Prostate gland (tissue), 2 donors: ENCODE results near the gene MAB21L2. TPM values are rescaled to one million over a fixed set of nuclear protein-coding genes. Genes with fewer than 3 reads are reported as not detected.

Experiments used
- DNase-seq: peaks from one replicate; pipeline ENCODE4 v3.0.0-alpha.2; 2019; ENCODE audit warnings: low spot score
- H3K27ac ChIP-seq, 2 donors: fragments of 200-600 bp; sonication (generic); 2 replicates each; pipeline ENCODE4 v1.5.1; 2017 to 2019
- H3K27me3 ChIP-seq: fragments of 200-600 bp; sonication (generic); replicated peaks from 2 replicates; pipeline ENCODE4 v1.5.1; 2019; ENCODE audit not compliant: insufficient read depth
- H3K36me3 ChIP-seq, 2 donors: fragments of 200-600 bp; sonication (generic); 1 replicate in 1 of 2; 2 replicates in 1 of 2; pipeline versions ENCODE4 v1.5.1 to v1.8.1; 2017 to 2019
- H3K4me1 ChIP-seq: fragments of 200-600 bp; sonication (generic); replicated peaks from 2 replicates; pipeline ENCODE4 v1.5.1; 2019
- H3K4me3 ChIP-seq, 2 donors: fragments of 200-600 bp; sonication (generic); 2 replicates each; pipeline ENCODE4 v1.5.1; 2017 to 2019
- H3K9me3 ChIP-seq: fragments of 200-600 bp; sonication (generic); 2 replicates; pipeline ENCODE4 v1.5.1; 2017
- POLR2A ChIP-seq: fragments of 450-650 bp; IDR thresholded peaks from one replicate; pipeline ENCODE4 v1.6.1; 2016; ENCODE audit warnings: antibody characterized with exemption, mild to moderate bottlenecking
- POLR2AphosphoS5 ChIP-seq: sonication (generic); formaldehyde crosslinking; IDR thresholded peaks from one replicate; pipeline ENCODE4 v1.6.1; 2017; ENCODE audit warnings: antibody characterized with exemption
- WGBS: methylation state at CpG from one replicate; pipeline ENCODE4 v1.1.5; 2018; 5-methylcytosine and 5-hydroxymethylcytosine counted together
- intact Hi-C: fragments of 100-400 bp; cut with DNase I; formaldehyde crosslinking; loops from one replicate; pipeline ENCODE4 v1.14.2; 2022
- total RNA-seq, 2 donors: library from RNA; depleted of rRNA; stranded (reverse); fragments of >200 nt; gene quantifications; one replicate each; pipeline ENCODE4 v1.1.0, GENCODE V29; 2016
- TF ChIP-seq, protein P1 (sequence below), 4 experiments: fragments of 200-600 bp in 2 of 4; fragments of 450-650 bp in 2 of 4; sonication (generic) in 2 of 4; IDR thresholded peaks; 1 replicate in 3 of 4; 2 replicates in 1 of 4; pipeline ENCODE4 v1.5.1; 2016 to 2019; ENCODE audit warnings: antibody characterized with exemption in 4 of 4, mild to moderate bottlenecking in 2 of 4, moderate library complexity in 2 of 4

The MAB21L2 gene
- total RNA-seq, 2 donors from 2014 or later: 0.14 TPM; not detected in 1

GRCh38 chr4:150599547-150599946 lies 17.6 kb downstream of the MAB21L2 start:
- no peak for DNase-seq
- Histone ChIP-seq H3K27ac (no peak overlapping the region), H3K4me1 (no peaks in the 10 kb centered on the region), H3K4me3 (no peak overlapping the region), H3K9me3 (no peaks in the 10 kb centered on the region), H3K36me3 (no peaks in the 10 kb centered on the region), H3K27me3 (no peaks in the 10 kb centered on the region)
- intact Hi-C loops: loop anchor here (5.0 kb wide), 1 partner anchor 302 kb away; no protein-coding TSS in a partner anchor
- WGBS: 98% methylated on average over 1 of the region's 1 CpG
- TF ChIP-seq, protein P1, sequence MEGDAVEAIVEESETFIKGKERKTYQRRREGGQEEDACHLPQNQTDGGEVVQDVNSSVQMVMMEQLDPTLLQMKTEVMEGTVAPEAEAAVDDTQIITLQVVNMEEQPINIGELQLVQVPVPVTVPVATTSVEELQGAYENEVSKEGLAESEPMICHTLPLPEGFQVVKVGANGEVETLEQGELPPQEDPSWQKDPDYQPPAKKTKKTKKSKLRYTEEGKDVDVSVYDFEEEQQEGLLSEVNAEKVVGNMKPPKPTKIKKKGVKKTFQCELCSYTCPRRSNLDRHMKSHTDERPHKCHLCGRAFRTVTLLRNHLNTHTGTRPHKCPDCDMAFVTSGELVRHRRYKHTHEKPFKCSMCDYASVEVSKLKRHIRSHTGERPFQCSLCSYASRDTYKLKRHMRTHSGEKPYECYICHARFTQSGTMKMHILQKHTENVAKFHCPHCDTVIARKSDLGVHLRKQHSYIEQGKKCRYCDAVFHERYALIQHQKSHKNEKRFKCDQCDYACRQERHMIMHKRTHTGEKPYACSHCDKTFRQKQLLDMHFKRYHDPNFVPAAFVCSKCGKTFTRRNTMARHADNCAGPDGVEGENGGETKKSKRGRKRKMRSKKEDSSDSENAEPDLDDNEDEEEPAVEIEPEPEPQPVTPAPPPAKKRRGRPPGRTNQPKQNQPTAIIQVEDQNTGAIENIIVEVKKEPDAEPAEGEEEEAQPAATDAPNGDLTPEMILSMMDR (IDR thresholded peaks at IDR 0.05): no peak
- TF ChIP-seq POLR2AphosphoS5: no peak
- no peak for TF ChIP-seq POLR2A

DNA sequence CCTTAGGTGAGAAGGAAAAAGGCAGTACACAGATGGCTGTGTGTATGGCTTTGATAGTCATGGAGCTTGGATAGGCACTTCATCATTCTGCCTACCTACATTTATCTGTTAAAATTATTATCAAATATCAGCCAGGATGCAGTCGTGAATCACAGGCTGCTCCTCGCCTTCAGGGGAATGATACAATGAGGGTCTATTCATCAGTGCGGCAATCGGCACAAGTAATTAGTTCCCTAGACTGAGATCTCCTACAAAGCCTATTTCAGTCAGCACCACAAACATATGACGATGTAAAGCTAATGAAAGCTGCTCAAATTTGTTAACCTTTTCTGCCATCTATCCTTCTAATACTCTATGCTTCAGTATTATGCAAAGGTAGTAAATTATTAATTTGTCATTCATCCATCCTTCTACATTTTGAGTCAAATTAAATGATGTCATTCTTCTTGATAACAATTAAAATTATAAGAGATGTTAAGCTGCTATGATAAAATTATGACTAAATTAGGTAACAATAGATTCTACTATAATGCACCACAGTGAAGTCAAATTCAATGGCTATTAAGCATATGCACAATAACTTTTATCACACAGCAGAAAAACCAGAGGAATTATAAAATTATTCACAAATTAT lies 19.0 kb downstream of the MAB21L2 start:
- Histone ChIP-seq H3K4me1 (no peaks in the 10 kb centered on the region), H3K27ac (no peak overlapping the region), H3K9me3 (no peaks in the 10 kb centered on the region), H3K27me3 (no peaks in the 10 kb centered on the region), H3K36me3 (no peaks in the 10 kb centered on the region), H3K4me3 (no peak overlapping the region)
- TF ChIP-seq, protein P1 (IDR thresholded peaks at IDR 0.05): no peak
- TF ChIP-seq POLR2AphosphoS5 (no peak), POLR2A (no peak)
- WGBS: 85% methylated on average over 5 of the region's 5 CpGs
- DNase-seq: no peak
- intact Hi-C loops: no loop called here

- Histone ChIP-seq H3K36me3 (no peaks in the 10 kb centered on the region), H3K4me1 (no peaks in the 10 kb centered on the region), H3K27ac (no peak overlapping the region), H3K4me3 (no peak overlapping the region), H3K9me3 (no peaks in the 10 kb centered on the region), H3K27me3 (no peaks in the 10 kb centered on the region)
- no peak for DNase-seq
- WGBS: 93% methylated on average over 3 of the region's 3 CpGs
- intact Hi-C loops: no loop called here
- TF ChIP-seq, protein P1 (IDR thresholded peaks at IDR 0.05): no peak
- TF ChIP-seq POLR2A: no peak
- no peak for TF ChIP-seq POLR2AphosphoS5
Observed at GRCh38 chr4:150609131-150609530, 27.2 kb downstream of the MAB21L2 start.

DNA sequence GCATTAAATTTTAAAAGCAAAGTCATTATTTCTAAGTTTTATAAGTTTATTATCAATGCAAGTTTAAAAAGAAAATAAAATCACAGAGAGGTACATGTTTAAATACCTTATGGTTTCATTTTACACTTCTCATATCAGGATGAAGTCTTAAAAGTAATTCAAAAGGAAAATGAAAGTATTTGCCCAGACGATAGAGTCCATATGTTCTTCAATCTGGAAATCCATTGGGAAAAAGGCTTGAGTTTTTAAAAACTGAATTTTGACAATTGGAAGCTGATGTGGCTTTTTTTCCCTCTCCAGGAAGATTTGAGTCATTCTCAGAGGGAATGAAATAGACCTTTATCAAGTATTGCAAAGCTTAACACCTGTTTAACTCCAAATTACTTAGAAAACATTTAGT lies 37.1 kb downstream of the MAB21L2 start:
- H3K27ac ChIP-seq: no peak overlapping the region
- no peaks in the 10 kb centered on the region for H3K27me3 ChIP-seq
- intact Hi-C loops: no loop called here
- 42% methylated on average over 1 of the region's 1 CpG for WGBS
- no peaks in the 10 kb centered on the region for H3K36me3 ChIP-seq
- TF ChIP-seq, protein P1 (IDR thresholded peaks at IDR 0.05): no peak
- no peak for TF ChIP-seq POLR2A
- no peak for TF ChIP-seq POLR2AphosphoS5
- H3K4me3 ChIP-seq: no peak overlapping the region
- H3K4me1 ChIP-seq: no peaks in the 10 kb centered on the region
- H3K9me3 ChIP-seq: no peaks in the 10 kb centered on the region
- DNase-seq: no peak

GRCh38 chr4:150624055-150624454 lies 42.1 kb downstream of the MAB21L2 start:
- intact Hi-C loops: no loop called here
- no peaks in the 10 kb centered on the region for H3K27me3 ChIP-seq
- H3K9me3 ChIP-seq: no peaks in the 10 kb centered on the region
- H3K4me3 ChIP-seq: no peak overlapping the region
- no peak for DNase-seq
- TF ChIP-seq POLR2AphosphoS5 (no peak), POLR2A (no peak)
- TF ChIP-seq, protein P1 (IDR thresholded peaks at IDR 0.05): no peak
- H3K4me1 ChIP-seq: no peaks in the 10 kb centered on the region
- no peaks in the 10 kb centered on the region for H3K36me3 ChIP-seq
- H3K27ac ChIP-seq: no peak overlapping the region
- WGBS: 97% methylated on average over 1 of the region's 1 CpG
